Suprapubic skin (tissue), 4 donors: Measurements from ENCODE around the gene CSMD2.

Source experiments
- CTCF ChIP-seq, 2 donors: fragments of 200-600 bp in 1 of 2; fragments of 450-650 bp in 1 of 2; sonication (generic) in 1 of 2; IDR thresholded peaks; one replicate each; pipeline ENCODE4 v1.5.1; 2016 to 2019; ENCODE audit warnings: antibody characterized with exemption in 2 of 2, mild to moderate bottlenecking in 1 of 2, moderate library complexity in 1 of 2
- POLR2A ChIP-seq, 2 donors: fragments of 450-650 bp; IDR thresholded peaks; one replicate each; pipeline ENCODE4 v1.6.1; 2017; ENCODE audit warnings: antibody characterized with exemption in 2 of 2, mild to moderate bottlenecking in 2 of 2, moderate library complexity in 2 of 2
- POLR2AphosphoS5 ChIP-seq, 3 donors: sonication (generic); formaldehyde crosslinking; IDR thresholded peaks; one replicate each; pipeline ENCODE4 v1.6.1; 2017; ENCODE audit warnings: antibody characterized with exemption in 3 of 3

GRCh38 chr1:33634806-33635205 is 530.2 kb downstream of the CSMD2 start:
- peak; percentile 16 to 51 for TF ChIP-seq CTCF (IDR thresholded peaks at IDR 0.05)
- no peak for TF ChIP-seq POLR2AphosphoS5 (IDR thresholded peaks at IDR 0.05)
- TF ChIP-seq POLR2A (IDR thresholded peaks at IDR 0.05), result no peak
